Activated T-helper 17 cell treated with anti-CD3 and anti-CD28 coated beads, Interleukin-2, amount 50 U/mL, for 72 hours (primary cell): ENCODE results near the gene CD70. TPM values are rescaled to one million over a fixed set of nuclear protein-coding genes. Genes with fewer than 3 reads are reported as not detected.

ENCODE experiments used
- total RNA-seq, 2 donors: library from RNA; stranded (reverse); gene quantifications; one replicate each; pipeline ENCODE4 v1.2.3, GENCODE V29; 2022

The CD70 gene
- total RNA-seq, 2 donors from 2014 or later: 41.1 to 53.1 TPM

Other genes starting within 250 kb of the CD70 start
- gene CLPP, start 229.6 kb downstream of the CD70 start, total RNA-seq: 100 to 1,000 TPM; 153 to 217 TPM
- 10 to 100 TPM; 41.1 to 69.7 TPM for gene ALKBH7, start 218.4 kb downstream of the CD70 start, total RNA-seq
- 1 to 10 TPM; 1.9 to 2.8 TPM for gene PSPN, start 215.2 kb downstream of the CD70 start, total RNA-seq
- gene GTF2F1, start 198.0 kb downstream of the CD70 start, total RNA-seq: 10 to 100 TPM; 53.8 to 56.1 TPM
- 100 to 1,000 TPM; 214 to 354 TPM for gene KHSRP, start 166.3 kb downstream of the CD70 start, total RNA-seq
- not detected for gene SLC25A41, start 157.4 kb downstream of the CD70 start, total RNA-seq
- 1 to 10 TPM; 7.8 to 7.9 TPM for gene SLC25A23, start 131.4 kb downstream of the CD70 start, total RNA-seq
- gene CRB3, start 126.9 kb downstream of the CD70 start, total RNA-seq: 1 to 10 TPM in 1 of 2 donors, not detected in 1; 2.2 TPM
- 10 to 100 TPM; 64.3 to 73.2 TPM for gene DENND1C, start 109.4 kb downstream of the CD70 start, total RNA-seq
- gene TUBB4A, start 88.8 kb downstream of the CD70 start, total RNA-seq: 1 to 10 TPM; 2.6 to 2.7 TPM
- 1 to 10 TPM; 2.9 to 6.0 TPM for gene TNFSF9, start 60.1 kb downstream of the CD70 start, total RNA-seq
- 10 to 100 TPM; 13.5 to 48.5 TPM for gene TNFSF14, start 79.0 kb upstream of the CD70 start, total RNA-seq
- gene C3, start 129.5 kb upstream of the CD70 start, total RNA-seq: 1 to 10 TPM in 1 of 2 donors, under 1 TPM in 1; 0.99 to 4.3 TPM
- 10 to 100 TPM; 49.8 to 64.7 TPM for gene GPR108, start 146.4 kb upstream of the CD70 start, total RNA-seq
- 10 to 100 TPM; 38.0 to 99.4 TPM for gene TRIP10, start 148.5 kb upstream of the CD70 start, total RNA-seq
- gene SH2D3A, start 176.3 kb upstream of the CD70 start, total RNA-seq: 10 to 100 TPM; 21.1 to 21.2 TPM
- gene VAV1, start 181.6 kb upstream of the CD70 start, total RNA-seq: 100 to 1,000 TPM; 110 to 114 TPM